Endometrial microvascular endothelial cells (primary cell): ENCODE results near the gene GABBR2. TPM values are rescaled to one million over a fixed set of nuclear protein-coding genes. Genes with fewer than 3 reads are reported as not detected.

Source experiments
- in situ Hi-C: cut with HindIII; loops from 2 replicates; pipeline ENCODE4 v1.10.0; 2017; ENCODE audit warnings: low sequenced_read_pairs, low pct_unique_long_range_greater_than_20kb; ENCODE audit errors: inconsistent ontology term
- total RNA-seq: library from RNA; depleted of rRNA; stranded (reverse); fragments of >200 nt; gene quantifications from one replicate; pipeline ENCODE4 v1.2.3, GENCODE V29; 2015; ENCODE audit errors: inconsistent ontology term

GABBR2 gene
- total RNA-seq, 1 donor from 2014 or later, result 17.3 TPM

GRCh38 chr9:98361645-98362044, 347.1 kb downstream of the GABBR2 start:
- in situ Hi-C loops, result no loop called here

GRCh38 chr9:98360176-98360708, 348.5 kb downstream of the GABBR2 start:
- in situ Hi-C loops, result no loop called here

GRCh38 chr9:98359569-98359968, 349.2 kb downstream of the GABBR2 start:
- in situ Hi-C loops, result no loop called here

DNA sequence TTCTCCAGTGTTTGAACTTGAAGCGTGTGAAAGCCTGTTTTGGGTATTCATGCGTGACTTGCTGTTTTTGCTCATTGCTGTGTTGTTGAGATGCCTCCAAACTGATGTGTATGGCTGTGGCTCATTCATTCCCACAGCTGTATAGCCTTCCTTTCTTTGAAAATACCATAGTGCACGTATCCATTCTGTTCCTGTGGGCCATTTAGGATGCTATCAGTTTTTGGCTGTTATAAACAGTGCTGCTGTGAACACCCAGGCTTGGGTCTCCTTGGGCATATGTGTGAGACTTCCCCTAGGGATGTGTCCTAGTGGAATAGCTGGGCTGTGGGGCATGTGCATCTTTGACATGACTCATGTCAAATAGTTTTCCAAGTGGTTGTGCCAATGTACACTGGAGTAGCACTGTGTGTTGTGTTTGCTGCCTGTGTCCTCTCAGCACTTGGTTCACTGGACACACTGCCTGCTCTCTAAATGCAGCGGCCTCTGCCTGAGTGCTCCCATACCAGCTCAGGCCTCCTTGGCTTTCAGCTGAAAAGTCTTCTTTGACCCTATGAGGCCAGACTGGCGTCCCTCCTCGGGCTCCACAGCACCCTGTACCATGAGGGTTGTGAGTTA, 350.7 kb downstream of the GABBR2 start:
- in situ Hi-C loops, result no loop called here

DNA sequence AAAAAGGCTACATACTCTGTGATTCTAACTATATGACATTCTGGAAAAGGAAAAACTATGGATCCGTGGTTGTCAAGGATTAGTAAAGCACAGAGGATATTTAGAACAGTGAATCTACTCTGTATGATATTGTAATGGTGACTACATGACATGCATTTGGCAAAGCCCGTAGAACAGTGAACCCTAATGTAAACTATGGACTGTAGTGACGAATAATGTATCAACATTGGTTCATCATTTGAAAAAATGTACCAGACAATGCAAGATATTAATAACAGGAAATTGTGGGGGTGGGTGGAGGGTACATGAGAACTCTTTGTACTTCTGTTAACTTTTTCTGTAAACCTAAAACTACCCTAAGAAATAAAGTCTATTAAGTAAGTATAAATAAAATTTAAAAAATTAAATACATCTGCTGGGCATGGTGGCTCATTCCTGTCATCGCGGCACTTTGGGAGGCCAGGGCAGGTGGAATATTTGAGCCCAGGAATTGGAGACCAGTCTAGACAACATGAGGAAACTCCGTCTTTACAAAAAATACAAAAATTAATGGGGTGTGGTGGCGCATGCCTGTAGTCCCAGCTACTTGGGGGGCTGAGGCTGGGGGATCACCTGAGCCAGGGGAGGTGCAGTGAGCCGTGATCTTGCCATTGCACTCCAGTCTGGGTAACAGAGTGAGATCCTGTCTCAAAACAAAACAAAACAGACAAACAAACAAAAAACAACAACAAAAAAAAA, 351.6 kb downstream of the GABBR2 start:
- in situ Hi-C loops, result no loop called here

GRCh38 chr9:98356326-98356725, 352.4 kb downstream of the GABBR2 start:
- in situ Hi-C loops, result no loop called here

DNA sequence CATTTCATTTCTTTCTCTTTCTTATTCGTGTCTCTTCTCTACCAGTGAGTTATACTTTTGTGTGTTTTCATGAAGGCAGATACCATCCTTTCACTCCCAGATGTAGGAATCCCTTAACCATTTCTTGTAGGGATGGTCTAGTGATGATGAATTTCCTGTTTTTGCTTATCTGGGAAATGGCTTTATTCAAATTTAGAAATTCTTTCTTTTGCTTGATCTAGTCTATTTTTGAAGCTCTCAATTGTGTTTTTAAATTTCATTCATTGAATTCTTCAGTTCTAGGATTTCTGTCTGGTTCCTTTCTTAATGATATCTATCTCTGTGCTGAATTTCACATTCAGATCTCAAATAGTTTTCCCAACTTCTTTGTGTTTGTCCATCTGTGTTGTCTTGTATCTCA, 357.4 kb downstream of the GABBR2 start:
- in situ Hi-C loops, result no loop called here

DNA sequence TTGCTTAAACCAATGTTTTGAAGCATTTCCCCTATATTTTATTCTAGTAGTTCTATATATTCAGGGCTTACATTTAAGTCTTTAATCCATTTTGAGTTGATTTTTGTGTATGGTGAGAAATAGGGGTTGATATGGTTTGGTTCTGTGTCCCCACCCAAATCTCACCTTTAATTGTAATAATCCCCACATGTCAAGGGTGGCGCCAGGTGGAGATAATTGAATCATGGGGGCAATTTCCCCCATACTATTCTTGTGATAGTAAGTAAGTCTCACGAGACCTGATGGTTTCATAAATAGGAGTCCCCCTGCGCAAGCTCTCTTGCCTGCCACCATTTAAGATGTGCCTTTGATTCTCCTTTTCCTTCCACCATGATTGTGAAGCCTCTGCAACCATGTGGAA, 361.1 kb downstream of the GABBR2 start:
- in situ Hi-C loops, result no loop called here

GRCh38 chr9:98345011-98345410, 363.7 kb downstream of the GABBR2 start:
- in situ Hi-C loops, result no loop called here

DNA sequence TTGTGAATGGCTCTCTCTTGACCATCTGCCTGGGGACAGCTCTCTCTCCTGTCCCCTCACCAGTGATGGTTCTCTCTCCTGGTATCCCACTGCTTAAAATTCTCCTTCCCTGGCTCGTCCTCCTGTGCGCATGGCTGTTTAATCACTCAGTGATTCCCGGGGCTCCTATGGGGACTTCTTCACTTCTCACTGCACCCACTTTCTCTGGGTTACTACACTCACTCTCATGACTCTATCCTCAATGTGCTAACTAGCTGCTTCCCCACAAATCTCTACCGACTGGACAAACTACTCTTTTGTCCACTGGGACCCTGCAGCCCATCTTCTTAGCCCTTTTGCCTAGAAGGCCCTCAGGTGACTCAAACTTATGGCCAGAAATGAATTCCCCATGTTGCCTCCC, 364.2 kb downstream of the GABBR2 start:
- in situ Hi-C loops, result no loop called here

- in situ Hi-C loops, result no loop called here
Observed at GRCh38 chr9:98342820-98343210, 365.9 kb downstream of the GABBR2 start.

DNA sequence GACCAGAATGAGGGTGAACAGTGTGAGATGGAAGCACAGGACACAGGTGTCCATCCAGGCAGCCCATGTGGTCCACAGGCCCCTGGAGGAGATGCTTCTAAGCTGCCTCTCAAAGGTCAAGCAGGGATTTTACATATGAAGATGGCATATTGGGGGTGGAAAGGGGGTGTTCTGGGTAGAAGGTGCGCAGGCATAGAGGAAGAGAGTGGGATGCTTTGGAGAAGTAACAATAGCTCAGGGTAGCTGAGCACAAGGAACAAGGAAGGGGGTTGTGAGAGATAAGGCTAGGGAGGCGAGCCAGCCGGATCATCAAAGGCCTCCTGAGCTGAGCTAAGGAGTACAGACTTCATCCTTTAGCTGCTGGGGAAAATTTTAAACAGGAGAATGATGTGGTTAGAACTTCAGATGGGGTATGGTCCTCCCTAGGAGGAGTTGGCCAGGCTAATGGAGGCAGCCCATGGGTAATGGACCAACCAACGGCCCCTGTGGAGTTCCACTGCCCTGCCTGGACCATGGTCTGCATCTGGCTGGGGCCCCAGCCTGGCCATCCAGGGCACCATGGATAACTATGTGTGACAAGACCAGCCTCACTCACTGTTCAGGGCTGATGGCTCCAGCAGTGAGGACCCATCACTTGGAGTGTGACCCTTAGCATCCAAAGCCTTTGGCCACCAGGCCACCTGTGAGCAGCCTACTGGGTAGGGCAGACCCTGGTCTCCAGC, 366.5 kb downstream of the GABBR2 start:
- in situ Hi-C loops, result no loop called here

DNA sequence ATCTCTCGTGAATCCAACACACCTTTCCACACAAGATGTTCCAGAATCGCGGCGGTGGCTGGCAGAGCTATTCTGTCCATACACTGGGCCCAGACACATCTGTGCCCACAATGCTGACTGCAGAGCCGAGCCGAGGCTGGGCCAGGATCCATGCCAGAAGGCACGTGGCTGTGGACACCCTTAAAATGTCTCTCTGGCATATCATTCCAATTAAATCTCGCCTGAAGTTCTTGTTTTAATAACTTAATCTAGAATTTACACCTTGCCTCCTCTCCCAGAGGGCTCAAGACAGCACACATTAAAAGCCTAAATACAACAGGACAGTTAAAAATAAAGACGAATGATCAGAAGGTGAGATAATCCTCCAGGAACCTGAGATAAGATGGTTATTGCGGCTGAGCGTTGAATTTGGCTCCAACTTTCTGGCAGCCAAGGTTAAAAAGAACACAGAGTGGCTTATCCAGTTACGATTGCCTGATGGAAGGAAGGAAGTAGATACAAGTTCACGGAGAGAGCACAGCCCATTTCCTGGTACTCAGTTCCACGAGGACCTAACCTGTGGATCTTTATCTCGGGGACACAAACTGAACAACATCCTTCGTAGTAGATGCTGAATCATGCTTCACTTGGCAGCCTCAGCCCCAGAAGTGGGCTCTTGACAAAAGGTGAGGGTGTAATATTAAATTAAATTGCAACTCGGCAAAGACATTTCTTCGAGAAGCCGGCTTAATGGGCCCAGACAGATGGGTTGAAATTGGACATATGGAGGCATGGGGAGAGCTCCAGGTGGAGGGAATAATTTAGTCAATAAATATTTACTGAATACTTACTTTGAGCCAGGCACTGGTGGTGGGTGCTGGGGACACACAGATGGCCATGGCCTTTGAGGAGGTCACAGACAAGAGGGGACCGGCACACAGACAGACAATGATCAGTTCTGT, 367.3 kb downstream of the GABBR2 start:
- in situ Hi-C loops, result no loop called here

- in situ Hi-C loops, result no loop called here
Observed at GRCh38 chr9:98339987-98340800, 368.5 kb downstream of the GABBR2 start.

- in situ Hi-C loops, result no loop called here
Observed at GRCh38 chr9:98335661-98336060, 373.1 kb downstream of the GABBR2 start.

- in situ Hi-C loops, result no loop called here
Observed at GRCh38 chr9:98334796-98335195, 373.9 kb downstream of the GABBR2 start.

GRCh38 chr9:98333703-98334582, 374.8 kb downstream of the GABBR2 start:
- in situ Hi-C loops, result no loop called here
